Epidermal melanocyte (primary cell): Measurements from ENCODE around the gene CHST15.
A peak's percentile ranks its signal among the peaks of the same experiment; 100 is the strongest.

Experiments used
- DNase-seq: peaks from one replicate; pipeline ENCODE4 v3.0.0; 2011; ENCODE audit warnings: low spot score; ENCODE audit not compliant: insufficient read length

Gene CHST15

GRCh38 chr10:124001391-124002148, 91.8 kb downstream of the CHST15 start:
- DNase-seq: no peak

- no peak for DNase-seq
Observed at GRCh38 chr10:124000792-124001201, 92.6 kb downstream of the CHST15 start.

- DNase-seq: no peak
Observed at GRCh38 chr10:123999956-124000615, 93.3 kb downstream of the CHST15 start.

GRCh38 chr10:123999261-123999660, 94.1 kb downstream of the CHST15 start:
- DNase-seq: no peak

GRCh38 chr10:123998197-123999141, 94.9 kb downstream of the CHST15 start:
- no peak for DNase-seq

GRCh38 chr10:123997486-123998196, 95.8 kb downstream of the CHST15 start:
- DNase-seq: peak; percentile 69

- DNase-seq: no peak
Observed at GRCh38 chr10:123997013-123997412, 96.4 kb downstream of the CHST15 start.

- no peak for DNase-seq
Observed at GRCh38 chr10:123996302-123996701, 97.1 kb downstream of the CHST15 start.

GRCh38 chr10:123995461-123996131, 97.8 kb downstream of the CHST15 start:
- no peak for DNase-seq

GRCh38 chr10:123995082-123995460, 98.3 kb downstream of the CHST15 start:
- no peak for DNase-seq

GRCh38 chr10:123994417-123995081, 98.8 kb downstream of the CHST15 start:
- peak; percentile 91 for DNase-seq

- no peak for DNase-seq
Observed at GRCh38 chr10:123993534-123994416, 99.6 kb downstream of the CHST15 start.

- no peak for DNase-seq
Observed at GRCh38 chr10:123991611-123992570, 101.5 kb downstream of the CHST15 start.

- no peak for DNase-seq
Observed at GRCh38 chr10:123990889-123991288, 102.5 kb downstream of the CHST15 start.

GRCh38 chr10:123988694-123989093, 104.7 kb downstream of the CHST15 start:
- no peak for DNase-seq

- DNase-seq: no peak
Observed at GRCh38 chr10:123986736-123987135, 106.7 kb downstream of the CHST15 start.

GRCh38 chr10:123974406-123974805, 119.0 kb downstream of the CHST15 start:
- no peak for DNase-seq
